ENCODE results near the gene MBD3L5.

DNA sequence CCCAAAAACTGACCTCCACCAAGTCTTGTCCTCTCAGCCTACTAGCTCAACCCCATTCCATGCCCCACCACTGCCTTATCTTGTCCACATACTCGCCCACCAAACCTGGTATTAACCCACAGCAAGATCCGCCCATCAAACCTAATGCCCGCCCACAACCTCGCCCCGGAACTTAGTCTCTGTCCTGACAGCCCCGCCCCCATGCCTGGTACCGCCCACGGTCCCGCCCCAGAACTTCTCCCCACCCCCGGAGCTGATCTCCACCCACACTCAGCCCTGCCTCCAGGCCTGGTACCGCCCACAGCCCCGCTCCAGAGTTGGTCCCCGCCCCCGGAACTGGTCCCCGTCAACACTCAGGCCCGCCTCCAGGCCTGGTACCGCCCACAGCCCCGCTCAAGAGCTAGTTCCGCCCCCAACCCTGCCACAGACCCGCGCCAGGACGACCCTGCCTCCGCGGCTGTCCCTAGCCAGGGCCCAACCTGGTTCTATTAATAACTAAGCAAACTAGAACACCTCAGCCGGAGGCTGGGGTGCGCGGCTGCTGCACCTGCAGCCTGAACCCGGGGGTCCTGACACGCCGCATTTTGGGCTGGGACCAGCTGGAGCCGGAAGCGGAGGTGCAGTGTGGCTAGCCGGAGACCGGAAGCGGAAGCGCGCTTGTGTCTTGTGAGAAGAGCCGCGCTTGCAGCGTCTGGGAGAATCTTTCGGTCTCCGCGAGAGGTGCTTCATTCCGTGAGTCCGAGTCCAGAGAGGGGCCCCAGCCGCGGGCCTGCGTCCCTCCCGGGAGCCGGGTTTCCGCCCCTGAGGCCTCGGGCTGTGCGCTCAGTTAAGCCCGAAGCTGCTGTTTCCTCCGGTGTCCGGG lies 38.9 kb downstream of the MBD3L5 start, which contains the start of gene ZNF557:
- TF ChIP-seq CSDC2 (CRISPR knock-in tag; IDR thresholded peaks at IDR 0.05) (no peak), ISL1 (CRISPR knock-in tag; IDR thresholded peaks at IDR 0.05) (no peak)

Measured in SK-N-SH treated with all-trans-retinoic acid at 6 μM for 48 hours (cell line).